GM18526 (cell line): ENCODE results near the gene KRT80.

Experiments used
- POLR2A ChIP-seq: IDR thresholded peaks from 3 replicates; pipeline ENCODE4 v1.6.1; 2011; ENCODE audit not compliant: insufficient read length; ENCODE audit errors: extremely low read depth

The KRT80 gene

GRCh38 chr12:52231305-52232202 lies 39.7 kb upstream of the KRT80 start:
- no peak for TF ChIP-seq POLR2A

GRCh38 chr12:52230364-52231281 lies 38.8 kb upstream of the KRT80 start:
- no peak for TF ChIP-seq POLR2A

GRCh38 chr12:52229836-52230343 lies 38.1 kb upstream of the KRT80 start:
- TF ChIP-seq POLR2A, result no peak

- TF ChIP-seq POLR2A, result no peak
These were observed 37.1 kb upstream of the KRT80 start for GRCh38 chr12:52228931-52229330.

- TF ChIP-seq POLR2A, result no peak
These were observed 36.6 kb upstream of the KRT80 start for GRCh38 chr12:52228366-52228765.

GRCh38 chr12:52227606-52228166 lies 35.9 kb upstream of the KRT80 start:
- TF ChIP-seq POLR2A, result no peak

- no peak for TF ChIP-seq POLR2A
These were observed 34.6 kb upstream of the KRT80 start for GRCh38 chr12:52226446-52226845.

GRCh38 chr12:52225752-52226151 lies 33.9 kb upstream of the KRT80 start:
- no peak for TF ChIP-seq POLR2A

GRCh38 chr12:52224151-52224550 lies 32.3 kb upstream of the KRT80 start:
- no peak for TF ChIP-seq POLR2A

GRCh38 chr12:52223406-52224039 lies 31.7 kb upstream of the KRT80 start:
- TF ChIP-seq POLR2A, result no peak

GRCh38 chr12:52222692-52223091 lies 30.9 kb upstream of the KRT80 start:
- TF ChIP-seq POLR2A, result no peak

- no peak for TF ChIP-seq POLR2A
These were observed 30.2 kb upstream of the KRT80 start for GRCh38 chr12:52221912-52222457.

GRCh38 chr12:52221070-52221781 lies 29.4 kb upstream of the KRT80 start:
- no peak for TF ChIP-seq POLR2A

GRCh38 chr12:52220477-52220876 lies 28.7 kb upstream of the KRT80 start:
- no peak for TF ChIP-seq POLR2A
